LNCaP clone FGC (cell line): ENCODE data around the gene SMPD3.

ENCODE experiments used
- DNase-seq: peaks from one replicate; pipeline ENCODE4 v3.0.0-alpha.2; 2011; ENCODE audit warnings: low read depth
- H3K4me3 ChIP-seq: 2 replicates; pipeline ENCODE4 v1.5.1; 2011; ENCODE audit warnings: mild to moderate bottlenecking, low read depth, low read length, control low read depth
- TF ChIP-seq, protein P1 (sequence below): IDR thresholded peaks from 2 replicates; pipeline ENCODE4 v1.5.1; 2012; ENCODE audit warnings: mild to moderate bottlenecking; ENCODE audit not compliant: control insufficient read depth, insufficient read depth; ENCODE audit errors: extremely low read depth

The SMPD3 gene

DNA sequence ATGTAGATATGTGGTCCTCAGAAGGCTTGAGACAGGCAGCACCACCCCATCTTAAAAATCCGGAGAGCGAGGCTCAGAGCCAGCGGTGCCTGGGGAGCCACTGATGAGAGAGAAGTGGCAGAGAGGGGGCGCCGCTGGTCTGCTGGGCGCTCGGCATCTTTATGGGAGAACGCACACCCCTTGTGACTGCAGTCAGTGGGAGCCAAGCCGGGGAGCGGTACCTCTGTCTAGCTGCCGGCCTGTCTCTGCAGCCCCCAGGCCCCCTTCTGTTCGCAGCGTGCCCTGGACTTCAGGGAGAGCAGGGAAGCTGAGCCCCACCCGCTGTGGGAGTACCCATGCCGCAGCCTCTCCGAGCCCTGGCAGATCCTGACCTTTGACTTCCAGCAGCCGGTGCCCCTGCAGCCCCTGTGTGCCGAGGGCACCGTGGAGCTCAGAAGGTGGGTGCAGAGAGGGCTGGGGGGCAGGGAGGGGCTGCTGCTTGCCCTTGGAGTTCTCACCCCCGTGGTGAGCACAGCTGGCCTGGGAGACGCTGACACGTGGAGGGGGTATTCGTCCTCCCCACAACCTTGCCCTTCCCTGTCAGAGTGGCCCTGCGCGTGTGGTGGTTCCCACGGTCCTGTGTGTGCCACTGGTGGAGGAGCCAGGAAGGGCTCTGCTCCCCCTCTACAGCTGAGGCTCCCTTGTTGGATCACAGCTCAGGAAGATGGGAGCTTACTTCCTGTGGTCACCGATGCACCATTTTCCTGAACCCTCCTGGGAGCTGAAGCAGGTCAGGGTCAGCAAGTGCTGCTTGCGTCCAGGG, 92.7 kb downstream of the SMPD3 start:
- TF ChIP-seq, protein P1, sequence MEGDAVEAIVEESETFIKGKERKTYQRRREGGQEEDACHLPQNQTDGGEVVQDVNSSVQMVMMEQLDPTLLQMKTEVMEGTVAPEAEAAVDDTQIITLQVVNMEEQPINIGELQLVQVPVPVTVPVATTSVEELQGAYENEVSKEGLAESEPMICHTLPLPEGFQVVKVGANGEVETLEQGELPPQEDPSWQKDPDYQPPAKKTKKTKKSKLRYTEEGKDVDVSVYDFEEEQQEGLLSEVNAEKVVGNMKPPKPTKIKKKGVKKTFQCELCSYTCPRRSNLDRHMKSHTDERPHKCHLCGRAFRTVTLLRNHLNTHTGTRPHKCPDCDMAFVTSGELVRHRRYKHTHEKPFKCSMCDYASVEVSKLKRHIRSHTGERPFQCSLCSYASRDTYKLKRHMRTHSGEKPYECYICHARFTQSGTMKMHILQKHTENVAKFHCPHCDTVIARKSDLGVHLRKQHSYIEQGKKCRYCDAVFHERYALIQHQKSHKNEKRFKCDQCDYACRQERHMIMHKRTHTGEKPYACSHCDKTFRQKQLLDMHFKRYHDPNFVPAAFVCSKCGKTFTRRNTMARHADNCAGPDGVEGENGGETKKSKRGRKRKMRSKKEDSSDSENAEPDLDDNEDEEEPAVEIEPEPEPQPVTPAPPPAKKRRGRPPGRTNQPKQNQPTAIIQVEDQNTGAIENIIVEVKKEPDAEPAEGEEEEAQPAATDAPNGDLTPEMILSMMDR: no peak
- no peak overlapping the region for H3K4me3 ChIP-seq
- DNase-seq: no peak

DNA sequence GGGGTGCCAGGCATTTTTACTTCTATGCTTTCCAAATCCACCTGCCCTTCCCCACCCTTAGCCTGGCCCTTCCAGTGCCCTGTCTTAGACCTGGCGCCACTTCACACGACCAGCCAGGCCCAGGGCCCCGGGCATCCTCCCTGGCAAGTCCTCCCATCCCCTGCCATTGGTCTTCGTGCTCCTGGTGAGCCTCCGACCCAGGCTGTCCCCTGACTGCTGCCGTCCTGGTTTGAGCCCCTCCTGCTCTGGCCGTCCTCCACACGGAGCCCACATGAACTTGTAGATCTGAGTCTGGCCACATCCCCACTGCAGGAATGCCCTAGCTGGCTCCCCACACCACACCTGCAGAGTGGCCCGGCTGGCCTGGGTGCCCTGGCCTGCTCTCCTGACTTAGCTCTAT, 93.5 kb downstream of the SMPD3 start:
- no peak for DNase-seq
- no peak overlapping the region for H3K4me3 ChIP-seq
- TF ChIP-seq, protein P1: no peak

DNA sequence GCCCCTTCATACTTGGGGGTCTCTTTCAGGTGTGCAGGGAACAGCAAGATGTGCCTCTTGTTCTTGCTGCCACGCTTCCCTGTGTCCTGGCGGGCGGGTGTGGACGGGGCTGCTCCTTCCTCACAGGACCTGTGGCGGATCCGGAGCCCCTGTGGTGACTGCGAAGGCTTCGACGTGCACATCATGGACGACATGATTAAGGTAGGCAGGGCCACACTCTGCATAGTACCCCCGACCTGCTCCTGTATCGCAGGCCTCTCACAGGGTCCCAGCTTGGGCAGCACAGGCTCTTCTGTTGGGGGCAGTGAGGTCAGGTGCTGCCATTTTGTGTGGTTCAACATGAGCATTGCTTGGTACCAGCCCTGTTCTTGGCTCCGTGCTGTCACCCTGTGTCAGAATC, 94.9 kb downstream of the SMPD3 start:
- TF ChIP-seq, protein P1: no peak
- DNase-seq: no peak
- H3K4me3 ChIP-seq: no peak overlapping the region

DNA sequence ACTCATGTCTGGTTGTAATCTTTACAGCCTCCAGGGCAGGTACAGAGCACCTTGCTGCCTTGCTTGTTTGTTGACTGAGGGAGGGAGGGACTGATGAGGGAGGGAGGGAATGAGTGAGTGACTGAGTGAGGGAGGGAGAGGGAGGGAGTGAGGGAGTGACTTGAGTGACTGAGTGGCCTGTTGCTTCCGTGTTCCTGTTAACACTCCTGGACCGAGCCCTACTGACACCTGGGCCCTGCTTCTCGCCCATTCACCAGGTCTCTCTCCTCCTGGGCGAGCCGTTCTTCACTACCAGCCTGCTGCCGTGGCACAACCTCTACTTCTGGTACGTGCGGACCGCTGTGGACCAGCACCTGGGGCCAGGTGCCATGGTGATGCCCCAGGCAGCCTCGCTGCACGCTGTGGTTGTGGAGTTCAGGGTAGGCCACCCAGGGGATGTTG, 96.3 kb downstream of the SMPD3 start:
- peak; percentile 96 for DNase-seq

DNA sequence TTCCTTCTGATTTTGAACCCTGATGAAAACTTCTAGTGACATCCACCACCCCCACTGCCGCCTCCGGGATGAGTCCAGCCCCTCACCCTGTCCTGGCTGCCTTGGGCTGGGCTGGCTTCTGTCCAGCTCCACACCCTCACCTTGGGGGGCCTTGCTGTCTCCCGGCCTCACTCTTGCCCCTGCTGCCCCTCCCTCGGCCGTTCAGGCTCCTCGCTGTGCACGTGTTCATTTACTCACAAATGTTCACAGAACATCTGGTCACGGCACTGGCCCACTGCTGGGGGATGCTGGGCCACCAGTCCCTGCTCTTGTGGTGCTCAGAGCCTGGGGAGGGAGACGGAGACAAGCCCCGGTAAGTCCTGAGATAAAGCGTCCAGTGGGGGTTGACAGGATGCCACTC, 96.8 kb downstream of the SMPD3 start:
- no peak for DNase-seq
- TF ChIP-seq, protein P1: no peak
- peak overlapping the region; percentile 27 for H3K4me3 ChIP-seq

More for the DNA sequence above, 96.3 kb downstream of the SMPD3 start:
- TF ChIP-seq, protein P1: no peak
- H3K4me3 ChIP-seq: no peak overlapping the region; the same call in 1 of the 2 replicates

DNA sequence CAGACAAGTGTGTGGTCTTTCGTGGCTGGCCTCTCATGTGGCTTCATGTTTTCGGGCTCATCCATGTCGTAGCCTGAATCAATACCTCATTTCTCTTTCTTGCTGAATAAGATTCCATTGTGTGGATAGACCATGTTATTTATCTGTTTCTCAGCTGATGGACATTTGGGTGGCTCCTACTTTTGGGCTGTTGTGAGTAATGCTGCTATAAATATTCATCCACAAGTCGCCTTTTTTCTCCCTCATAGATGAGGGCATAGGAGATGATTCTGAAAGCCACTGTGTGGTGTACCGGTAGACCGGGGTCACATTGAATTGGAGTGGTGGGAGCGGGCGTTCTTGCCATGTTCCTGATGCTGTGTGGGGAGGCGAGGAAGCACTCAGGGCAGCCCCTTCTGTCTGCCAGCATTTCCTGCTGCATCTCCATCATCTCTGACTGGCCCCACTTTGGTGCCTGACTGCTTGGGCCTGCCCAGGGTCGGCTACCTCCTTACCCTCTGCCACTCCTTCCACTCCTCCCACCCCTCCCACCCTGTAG, 97.4 kb downstream of the SMPD3 start:
- H3K4me3 ChIP-seq: no peak overlapping the region
- DNase-seq: no peak
- TF ChIP-seq, protein P1: no peak
